ENCODE measurements around the gene SCARB2. TPM values are rescaled to one million over a fixed set of nuclear protein-coding genes. Genes with fewer than 3 reads are reported as not detected.

The SCARB2 gene
- total RNA-seq, 4 donors from 2014 or later = 178 to 271 (median 206) TPM

GRCh38 chr4:76203541-76203940 is 10.1 kb downstream of the SCARB2 start:
- peaks cover 22 to 73% of the 10 kb centered on the region in 2 donors for H3K4me1 ChIP-seq
- H3K9me3 ChIP-seq = no peaks in the 10 kb centered on the region
- DNase-seq = no peak
- 90 to 93% methylated on average over 4 of the region's 4 CpGs for WGBS, 2 donors
- no peak overlapping the region for H3K27ac ChIP-seq
- TF ChIP-seq POLR2A (IDR thresholded peaks at IDR 0.05) = no peak
- TF ChIP-seq, protein P1, sequence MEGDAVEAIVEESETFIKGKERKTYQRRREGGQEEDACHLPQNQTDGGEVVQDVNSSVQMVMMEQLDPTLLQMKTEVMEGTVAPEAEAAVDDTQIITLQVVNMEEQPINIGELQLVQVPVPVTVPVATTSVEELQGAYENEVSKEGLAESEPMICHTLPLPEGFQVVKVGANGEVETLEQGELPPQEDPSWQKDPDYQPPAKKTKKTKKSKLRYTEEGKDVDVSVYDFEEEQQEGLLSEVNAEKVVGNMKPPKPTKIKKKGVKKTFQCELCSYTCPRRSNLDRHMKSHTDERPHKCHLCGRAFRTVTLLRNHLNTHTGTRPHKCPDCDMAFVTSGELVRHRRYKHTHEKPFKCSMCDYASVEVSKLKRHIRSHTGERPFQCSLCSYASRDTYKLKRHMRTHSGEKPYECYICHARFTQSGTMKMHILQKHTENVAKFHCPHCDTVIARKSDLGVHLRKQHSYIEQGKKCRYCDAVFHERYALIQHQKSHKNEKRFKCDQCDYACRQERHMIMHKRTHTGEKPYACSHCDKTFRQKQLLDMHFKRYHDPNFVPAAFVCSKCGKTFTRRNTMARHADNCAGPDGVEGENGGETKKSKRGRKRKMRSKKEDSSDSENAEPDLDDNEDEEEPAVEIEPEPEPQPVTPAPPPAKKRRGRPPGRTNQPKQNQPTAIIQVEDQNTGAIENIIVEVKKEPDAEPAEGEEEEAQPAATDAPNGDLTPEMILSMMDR (IDR thresholded peaks at IDR 0.05) = no peak
- intact Hi-C loops (cut with DNase I) = no loop called here
- H3K4me3 ChIP-seq (replicated peaks in 1 of 3) = no peak overlapping the region
- H3K27me3 ChIP-seq = no peaks in the 10 kb centered on the region
- H3K36me3 ChIP-seq = no peaks in the 10 kb centered on the region

DNA sequence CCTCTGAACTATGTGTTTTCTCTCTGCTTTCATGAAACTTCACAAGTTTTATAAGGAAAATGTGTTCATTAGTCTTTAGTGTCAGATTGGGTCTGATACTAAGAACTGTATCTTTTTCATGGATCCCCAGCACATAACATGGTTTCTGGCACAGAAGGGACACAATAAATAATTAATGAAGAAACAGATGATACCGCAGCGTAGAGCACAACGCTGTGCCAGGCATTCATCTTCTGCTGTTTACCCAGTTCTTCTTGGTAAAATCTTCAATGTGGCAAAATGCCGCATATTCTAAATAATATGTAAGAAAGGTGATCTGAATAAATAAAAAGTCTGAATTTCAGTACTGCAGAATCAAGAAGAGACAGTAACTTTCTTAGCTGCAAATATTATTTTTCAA is 12.3 kb downstream of the SCARB2 start:
- DNase-seq = no peak
- WGBS, 2 donors = 97 to 98% methylated on average over 4 of the region's 4 CpGs
- H3K4me3 ChIP-seq (replicated peaks in 1 of 3) = no peak overlapping the region
- no peaks in the 10 kb centered on the region for H3K9me3 ChIP-seq
- H3K36me3 ChIP-seq = no peaks in the 10 kb centered on the region
- H3K27ac ChIP-seq = peak overlapping the region in 2 of 3 donors; percentile 11 to 84
- H3K27me3 ChIP-seq = no peaks in the 10 kb centered on the region
- intact Hi-C loops (cut with DNase I) = no loop called here
- peaks cover 41 to 79% of the 10 kb centered on the region in 2 donors for H3K4me1 ChIP-seq
- TF ChIP-seq, protein P1 (IDR thresholded peaks at IDR 0.05) = no peak
- TF ChIP-seq POLR2A (IDR thresholded peaks at IDR 0.05) = no peak

GRCh38 chr4:76200771-76201231 is 12.8 kb downstream of the SCARB2 start:
- 96 to 98% methylated on average over 4 of the region's 4 CpGs for WGBS, 2 donors
- intact Hi-C loops (cut with DNase I) = no loop called here
- peaks cover 45 to 79% of the 10 kb centered on the region in 2 donors for H3K4me1 ChIP-seq

GRCh38 chr4:76199664-76200211 is 13.9 kb downstream of the SCARB2 start:
- intact Hi-C loops (cut with DNase I) = loop anchor here (10.0 kb wide), 1 partner anchor 55 kb away; the partner anchor contains the start of gene FAM47E
- 33 to 39% methylated on average over 11 to 13 of the region's 13 CpGs for WGBS, 2 donors
- Histone ChIP-seq H3K4me1 (peaks cover 56 to 81% of the 10 kb centered on the region in 2 donors), H3K4me3 (replicated peaks in 1 of 3) (no peak overlapping the region), H3K27ac (peak overlapping the region; percentile 76 to 85 (median 84)), H3K27me3 (no peaks in the 10 kb centered on the region), H3K36me3 (no peaks in the 10 kb centered on the region), H3K9me3 (no peaks in the 10 kb centered on the region)
- peak; percentile 35 to 45 for DNase-seq
- TF ChIP-seq POLR2A (IDR thresholded peaks at IDR 0.05) = no peak
- TF ChIP-seq, protein P1 (IDR thresholded peaks at IDR 0.05) = peak in 1 of 6 experiments; percentile 12

More at GRCh38 chr4:76200771-76201231, 12.8 kb downstream of the SCARB2 start:
- Histone ChIP-seq H3K27ac (peak overlapping the region; percentile 11 to 84 (median 76)), H3K27me3 (no peaks in the 10 kb centered on the region), H3K36me3 (no peaks in the 10 kb centered on the region), H3K9me3 (no peaks in the 10 kb centered on the region), H3K4me3 (replicated peaks in 1 of 3) (no peak overlapping the region)
- TF ChIP-seq POLR2A (IDR thresholded peaks at IDR 0.05) = no peak
- TF ChIP-seq, protein P1 (IDR thresholded peaks at IDR 0.05) = no peak
- DNase-seq = peak; percentile 12 to 27
